Sigmoid colon (tissue), 4 donors: ENCODE results near the gene MSL2.
"Not testable (repeated sequence)": the region's sequence is repeated elsewhere in the genome, so short reads cannot be mapped to it uniquely, and the experiment has no call there.

ENCODE experiments used
- CTCF ChIP-seq, 4 experiments: fragments of 450-650 bp in 3 of 4; fragments of 200-600 bp in 1 of 4; IDR thresholded peaks; one replicate each; pipeline ENCODE4 v1.5.1; 2016 to 2019; ENCODE audit warnings: antibody characterized with exemption in 4 of 4, mild to moderate bottlenecking in 3 of 4, moderate library complexity in 2 of 4
- POLR2AphosphoS5 ChIP-seq, 4 donors: sonication (generic); formaldehyde crosslinking; IDR thresholded peaks; one replicate each; pipeline ENCODE4 v1.6.1; 2017; ENCODE audit warnings: antibody characterized with exemption in 4 of 4

- not testable (repeated sequence) for TF ChIP-seq POLR2AphosphoS5, CTCF (IDR thresholded peaks at IDR 0.05)
Measured at GRCh38 chr3:136168236-136168635, 27.9 kb downstream of the MSL2 start.
